ENCODE results near the gene USP20.

The USP20 gene

GRCh38 chr9:129854588-129855110, 19.4 kb downstream of the USP20 start:
- DNase-seq (ENCODE audit: low read depth, low spot score), result no peak

GRCh38 chr9:129857207-129857606, 21.9 kb downstream of the USP20 start:
- no peak for DNase-seq (ENCODE audit: low read depth, low spot score)

- DNase-seq (ENCODE audit: low read depth, low spot score), result no peak
These were observed 23.1 kb downstream of the USP20 start for GRCh38 chr9:129858167-129858962.

GRCh38 chr9:129860653-129861446, 25.6 kb downstream of the USP20 start:
- DNase-seq (ENCODE audit: low read depth, low spot score), result no peak

- DNase-seq (ENCODE audit: low read depth, low spot score), result no peak
These were observed 26.2 kb downstream of the USP20 start for GRCh38 chr9:129861447-129861827.

- DNase-seq (ENCODE audit: low read depth, low spot score), result peak; percentile 91
These were observed 27.9 kb downstream of the USP20 start for GRCh38 chr9:129863059-129863690.

GRCh38 chr9:129864991-129865647, 29.9 kb downstream of the USP20 start:
- DNase-seq (ENCODE audit: low read depth, low spot score), result peak; percentile 23

- no peak for DNase-seq (ENCODE audit: low read depth, low spot score)
These were observed 30.5 kb downstream of the USP20 start for GRCh38 chr9:129865668-129866320.

- no peak for DNase-seq (ENCODE audit: low read depth, low spot score)
These were observed 31.3 kb downstream of the USP20 start for GRCh38 chr9:129866394-129867135.

GRCh38 chr9:129867136-129868022, 32.1 kb downstream of the USP20 start:
- peak; percentile 23 for DNase-seq (ENCODE audit: low read depth, low spot score)

- no peak for DNase-seq (ENCODE audit: low read depth, low spot score)
These were observed 33.0 kb downstream of the USP20 start for GRCh38 chr9:129868023-129868871.

- DNase-seq (ENCODE audit: low read depth, low spot score), result no peak
These were observed 33.7 kb downstream of the USP20 start for GRCh38 chr9:129868872-129869486.

- DNase-seq (ENCODE audit: low read depth, low spot score), result no peak
These were observed 34.6 kb downstream of the USP20 start for GRCh38 chr9:129869585-129870501.

GRCh38 chr9:129871046-129871445, 35.8 kb downstream of the USP20 start:
- no peak for DNase-seq (ENCODE audit: low read depth, low spot score)

GRCh38 chr9:129873563-129874190, 38.4 kb downstream of the USP20 start:
- DNase-seq (ENCODE audit: low read depth, low spot score), result no peak
